Natural killer cell treated with Interleukin-12 subunit alpha and Interleukin-12 subunit beta and Interleukin-15 and Interleukin-18, amount 100 ng/mL, for 72 hours (primary cell): Measurements from ENCODE around the gene TMEM62. TPM values are rescaled to one million over a fixed set of nuclear protein-coding genes. Genes with fewer than 3 reads are reported as not detected.
A peak's percentile ranks its signal among the peaks of the same experiment; 100 is the strongest.

Experiments
- ATAC-seq, 2 donors: fragments of 150-1000 bp; cut with Tn5 transposase in 1 of 2; sonication (Bioruptor Pico), chemical (Tn5 transposase) in 1 of 2; 2 replicates each; pipeline ENCODE4 v1.10.0; 2021
- DNase-seq: peaks from one replicate; pipeline ENCODE4 v3.0.0; 2022; ENCODE audit warnings: low spot score
- H3K27ac Mint-ChIP-seq, 2 donors: 1 replicate in 1 of 2; 2 replicates in 1 of 2; pipeline ENCODE4 v1.8.0; 2022; ENCODE audit warnings: mixed read lengths in 2 of 2, mild to moderate bottlenecking in 1 of 2, moderate library complexity in 1 of 2
- H3K27me3 Mint-ChIP-seq, 2 donors: 1 replicate in 1 of 2; 2 replicates in 1 of 2; pipeline ENCODE4 v1.8.0; 2022; ENCODE audit warnings: mixed read lengths in 2 of 2
- H3K36me3 Mint-ChIP-seq: one replicate; pipeline ENCODE4 v1.8.0; 2022; ENCODE audit warnings: mixed read lengths
- H3K4me1 Mint-ChIP-seq, 2 donors: 1 replicate in 1 of 2; 2 replicates in 1 of 2; pipeline ENCODE4 v1.8.0; 2022; ENCODE audit warnings: low read depth in 2 of 2, mixed read lengths in 2 of 2, mild to moderate bottlenecking in 1 of 2
- H3K4me3 Mint-ChIP-seq: one replicate; pipeline ENCODE4 v1.8.0; 2022; ENCODE audit warnings: mixed read lengths
- H3K9me3 Mint-ChIP-seq: 2 replicates; pipeline ENCODE4 v1.8.0; 2022; ENCODE audit warnings: mixed read lengths
- total RNA-seq, 2 donors: library from RNA; stranded (reverse); gene quantifications; one replicate each; pipeline ENCODE4 v1.2.3, GENCODE V29; 2022

The TMEM62 gene
- total RNA-seq, result 10 to 100 TPM; 25.5 to 40.3 TPM

GRCh38 chr15:43133430-43134156 lies at the start of gene TMEM62:
TSS of gene TMEM62 (plus strand) at chr15:43133586. CDS start at chr15:43133803, 217 bp downstream.
- H3K27me3 Mint-ChIP-seq, result peaks cover 0 to 7% of the 10 kb centered on the region in 2 donors
- peak within 1 kb of the TSS; percentile 92 to 96 for H3K27ac Mint-ChIP-seq
- DNase-seq (peak; percentile 87), ATAC-seq (peak; percentile 97)
- H3K36me3 Mint-ChIP-seq, result no peaks in the 10 kb centered on the region
- peaks cover 17 to 19% of the 10 kb centered on the region in 2 donors for H3K4me1 Mint-ChIP-seq
- peaks cover 3% of the 10 kb centered on the region for H3K9me3 Mint-ChIP-seq
- H3K4me3 Mint-ChIP-seq, result peak within 1 kb of the TSS; percentile 97

- no peaks in the 10 kb centered on the region for H3K27me3 Mint-ChIP-seq
- DNase-seq, result no peak
- H3K36me3 Mint-ChIP-seq, result peaks cover 16% of the 10 kb centered on the region
- H3K4me1 Mint-ChIP-seq, result peaks cover 21 to 24% of the 10 kb centered on the region in 2 donors
- ATAC-seq, result no peak
- peak overlapping the region in 1 of 2 donors; percentile 10 for H3K27ac Mint-ChIP-seq
- H3K4me3 Mint-ChIP-seq, result no peak overlapping the region
- H3K9me3 Mint-ChIP-seq, result no peaks in the 10 kb centered on the region
Observed at GRCh38 chr15:43085921-43086320, 47.5 kb upstream of the TMEM62 start.

- Mint-ChIP-seq H3K27me3 (no peaks in the 10 kb centered on the region), H3K4me3 (no peak overlapping the region), H3K9me3 (no peaks in the 10 kb centered on the region), H3K4me1 (peaks cover 21 to 24% of the 10 kb centered on the region in 2 donors), H3K36me3 (peaks cover 16% of the 10 kb centered on the region), H3K27ac (peak overlapping the region in 1 of 2 donors; percentile 10)
- no peak for ATAC-seq
- DNase-seq, result no peak
Observed at GRCh38 chr15:43086551-43086950, 46.8 kb upstream of the TMEM62 start.

DNA sequence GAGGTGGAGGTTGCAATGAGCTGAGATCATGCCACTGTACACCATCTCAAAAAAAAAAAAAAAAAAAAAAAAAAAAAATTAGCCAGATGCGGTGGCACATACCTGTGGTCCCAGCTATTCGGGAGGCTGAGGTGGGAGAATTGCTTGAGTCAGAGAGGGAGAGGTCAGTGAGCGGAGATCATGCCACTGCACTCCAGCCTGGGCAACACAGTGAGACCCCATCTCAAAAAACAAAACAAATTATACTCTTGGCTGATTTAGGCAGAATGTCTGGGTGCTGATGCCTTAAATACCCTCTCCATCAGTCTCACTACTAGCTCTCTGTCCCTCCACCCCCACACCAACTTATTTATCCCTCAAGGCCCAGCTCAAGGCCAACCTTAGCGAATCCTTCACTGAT lies 41.5 kb upstream of the TMEM62 start:
- Mint-ChIP-seq H3K4me1 (peaks cover 34 to 38% of the 10 kb centered on the region in 2 donors), H3K36me3 (peaks cover 5% of the 10 kb centered on the region), H3K27ac (no peak overlapping the region), H3K27me3 (no peaks in the 10 kb centered on the region), H3K9me3 (no peaks in the 10 kb centered on the region), H3K4me3 (no peak overlapping the region)
- DNase-seq (no peak), ATAC-seq (no peak)

- ATAC-seq (no peak), DNase-seq (no peak)
- peaks cover 37 to 46% of the 10 kb centered on the region in 2 donors for H3K4me1 Mint-ChIP-seq
- no peaks in the 10 kb centered on the region for H3K9me3 Mint-ChIP-seq
- H3K27me3 Mint-ChIP-seq, result no peaks in the 10 kb centered on the region
- no peak overlapping the region for H3K27ac Mint-ChIP-seq
- H3K4me3 Mint-ChIP-seq, result no peak overlapping the region
- peaks cover 13% of the 10 kb centered on the region for H3K36me3 Mint-ChIP-seq
Observed at GRCh38 chr15:43093026-43093425, 40.4 kb upstream of the TMEM62 start.

- no peaks in the 10 kb centered on the region for H3K27me3 Mint-ChIP-seq
- H3K36me3 Mint-ChIP-seq, result peaks cover 13% of the 10 kb centered on the region
- H3K4me1 Mint-ChIP-seq, result peaks cover 35 to 51% of the 10 kb centered on the region in 2 donors
- ATAC-seq (no peak), DNase-seq (no peak)
- peak overlapping the region in 1 of 2 donors; percentile 38 for H3K27ac Mint-ChIP-seq
- H3K4me3 Mint-ChIP-seq, result no peak overlapping the region
- no peaks in the 10 kb centered on the region for H3K9me3 Mint-ChIP-seq
Observed at GRCh38 chr15:43094416-43095030, 38.9 kb upstream of the TMEM62 start.

GRCh38 chr15:43095243-43095642 lies 38.1 kb upstream of the TMEM62 start:
- ATAC-seq, result no peak
- DNase-seq, result no peak
- peak overlapping the region in 1 of 2 donors; percentile 18 for H3K27ac Mint-ChIP-seq

DNA sequence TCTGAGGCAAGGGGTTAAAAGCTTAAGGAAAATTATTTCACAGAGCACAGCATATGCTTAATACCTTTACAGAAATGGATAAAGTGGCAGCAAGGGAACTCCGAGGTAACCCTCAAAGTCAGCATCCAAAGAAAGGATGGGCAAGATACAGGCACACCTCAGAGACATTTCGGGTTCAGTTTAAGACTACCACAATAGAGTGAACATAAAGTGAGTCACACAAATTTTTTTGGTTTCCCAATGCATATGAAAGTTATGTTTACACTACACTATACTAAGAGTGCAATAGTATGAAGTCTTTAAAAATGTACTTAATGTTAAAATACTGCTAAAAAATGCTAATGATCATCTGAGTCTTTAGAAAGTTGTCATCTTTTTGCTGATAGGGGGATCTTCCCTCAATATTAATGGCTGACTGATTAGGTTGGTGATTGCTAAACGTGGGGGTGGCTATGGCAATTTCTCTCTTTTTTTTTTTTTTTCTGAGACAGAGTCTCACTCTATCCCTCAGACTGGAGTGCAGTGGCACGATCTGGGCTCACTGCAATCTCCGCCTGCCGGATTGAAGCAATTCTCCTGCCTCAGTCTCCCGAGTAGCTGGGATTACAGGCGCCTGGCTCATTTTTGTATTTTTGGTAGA lies 37.6 kb upstream of the TMEM62 start:
- Mint-ChIP-seq H3K36me3 (peaks cover 20% of the 10 kb centered on the region), H3K27me3 (no peaks in the 10 kb centered on the region), H3K4me1 (peaks cover 37 to 58% of the 10 kb centered on the region in 2 donors), H3K4me3 (no peak overlapping the region), H3K27ac (no peak overlapping the region), H3K9me3 (no peaks in the 10 kb centered on the region)
- DNase-seq (no peak), ATAC-seq (no peak)

More at GRCh38 chr15:43095243-43095642, 38.1 kb upstream of the TMEM62 start:
- no peaks in the 10 kb centered on the region for H3K9me3 Mint-ChIP-seq
- H3K4me1 Mint-ChIP-seq, result peaks cover 34 to 52% of the 10 kb centered on the region in 2 donors
- H3K27me3 Mint-ChIP-seq, result no peaks in the 10 kb centered on the region
- peaks cover 16% of the 10 kb centered on the region for H3K36me3 Mint-ChIP-seq
- no peak overlapping the region for H3K4me3 Mint-ChIP-seq

DNA sequence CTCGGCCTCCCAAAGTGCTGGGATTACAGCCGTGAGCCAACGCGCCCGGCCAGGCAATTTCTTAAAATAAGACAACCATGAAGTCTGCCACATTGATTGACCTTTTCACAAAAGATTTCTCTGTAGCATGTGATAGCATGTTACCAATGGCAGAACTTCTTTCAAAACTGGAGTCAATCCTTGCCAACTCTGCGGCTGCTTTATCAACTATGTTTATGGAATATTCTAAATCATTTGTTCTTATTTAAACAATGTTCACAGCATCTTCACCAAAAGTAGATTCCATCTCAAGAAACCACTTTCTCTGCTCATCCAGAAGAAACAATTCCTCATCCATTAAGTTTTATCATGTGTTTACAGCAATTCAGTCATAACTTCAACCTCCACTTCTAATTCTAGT lies 37.0 kb upstream of the TMEM62 start:
- no peak overlapping the region for H3K4me3 Mint-ChIP-seq
- H3K36me3 Mint-ChIP-seq, result peaks cover 25% of the 10 kb centered on the region
- H3K4me1 Mint-ChIP-seq, result peaks cover 43 to 64% of the 10 kb centered on the region in 2 donors
- no peak overlapping the region for H3K27ac Mint-ChIP-seq
- no peak for DNase-seq
- H3K27me3 Mint-ChIP-seq, result no peaks in the 10 kb centered on the region
- no peaks in the 10 kb centered on the region for H3K9me3 Mint-ChIP-seq
- no peak for ATAC-seq

DNA sequence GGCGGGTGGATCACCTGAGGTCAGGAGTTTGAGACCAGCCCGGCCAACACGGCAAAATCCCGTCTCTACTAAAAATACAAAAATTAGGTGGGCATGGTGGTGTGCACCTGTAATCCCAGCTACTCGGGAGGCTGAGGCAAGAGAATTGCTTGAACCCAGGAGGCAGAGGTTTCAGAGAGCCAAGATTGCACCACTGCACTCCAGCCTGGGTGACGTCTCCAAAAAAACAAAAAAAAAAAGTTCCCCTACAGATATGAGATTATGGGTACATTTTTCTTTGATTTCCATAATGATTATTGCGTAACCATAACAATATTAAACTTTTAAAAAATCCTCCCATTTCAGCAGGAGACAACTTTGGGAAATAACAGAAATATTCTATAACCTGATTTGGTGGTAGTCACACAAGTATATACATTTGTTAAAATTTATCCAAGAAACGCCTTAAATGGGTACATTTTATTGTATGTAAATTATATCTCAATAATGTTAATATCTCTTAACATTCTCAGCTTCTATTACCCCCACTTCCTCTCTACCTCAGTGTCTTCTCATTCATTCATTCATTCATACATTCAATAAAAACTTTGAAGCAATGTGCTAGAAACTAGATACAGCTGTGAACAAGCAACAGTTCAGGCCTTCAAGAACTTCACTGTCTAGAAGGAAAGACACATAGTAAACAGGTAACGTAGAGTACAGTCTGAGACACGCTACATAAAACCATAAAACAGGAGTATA lies 34.1 kb upstream of the TMEM62 start:
- H3K9me3 Mint-ChIP-seq, result no peaks in the 10 kb centered on the region
- ATAC-seq, result no peak
- H3K4me1 Mint-ChIP-seq, result peaks cover 61 to 80% of the 10 kb centered on the region in 2 donors
- no peak overlapping the region for H3K4me3 Mint-ChIP-seq
- no peak for DNase-seq
- H3K27me3 Mint-ChIP-seq, result no peaks in the 10 kb centered on the region
- peaks cover 39% of the 10 kb centered on the region for H3K36me3 Mint-ChIP-seq
- H3K27ac Mint-ChIP-seq, result no peak overlapping the region

GRCh38 chr15:43100971-43101370 lies 32.4 kb upstream of the TMEM62 start:
- H3K9me3 Mint-ChIP-seq, result no peaks in the 10 kb centered on the region
- peak overlapping the region in 1 of 2 donors; percentile 61 for H3K27ac Mint-ChIP-seq
- ATAC-seq (no peak), DNase-seq (no peak)
- H3K36me3 Mint-ChIP-seq, result peaks cover 45% of the 10 kb centered on the region
- H3K4me3 Mint-ChIP-seq, result no peak overlapping the region
- H3K4me1 Mint-ChIP-seq, result peaks cover 61 to 73% of the 10 kb centered on the region in 2 donors
- H3K27me3 Mint-ChIP-seq, result no peaks in the 10 kb centered on the region

DNA sequence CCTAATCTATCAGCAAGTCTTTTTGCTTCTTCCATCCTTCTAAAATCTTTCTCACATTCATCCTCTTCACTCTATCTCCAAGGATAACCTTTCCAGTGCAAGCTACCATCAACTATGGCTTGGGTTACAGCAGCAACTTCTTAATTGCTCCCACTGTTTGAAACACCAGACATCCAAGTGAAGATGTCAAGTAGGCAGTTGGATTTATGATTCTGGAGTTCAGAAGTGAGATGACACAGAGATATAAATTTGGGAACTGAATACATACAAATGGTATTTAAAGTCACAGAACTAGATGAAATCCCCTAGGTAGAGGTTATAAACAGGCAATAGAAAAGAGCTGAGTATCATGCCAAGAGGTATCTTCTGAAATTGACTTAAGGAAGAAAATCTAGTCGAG lies 31.2 kb upstream of the TMEM62 start:
- Mint-ChIP-seq H3K4me3 (no peak overlapping the region), H3K36me3 (peaks cover 40% of the 10 kb centered on the region), H3K27ac (no peak overlapping the region), H3K9me3 (no peaks in the 10 kb centered on the region), H3K27me3 (no peaks in the 10 kb centered on the region), H3K4me1 (peaks cover 63 to 71% of the 10 kb centered on the region in 2 donors)
- ATAC-seq, result no peak
- DNase-seq, result no peak

DNA sequence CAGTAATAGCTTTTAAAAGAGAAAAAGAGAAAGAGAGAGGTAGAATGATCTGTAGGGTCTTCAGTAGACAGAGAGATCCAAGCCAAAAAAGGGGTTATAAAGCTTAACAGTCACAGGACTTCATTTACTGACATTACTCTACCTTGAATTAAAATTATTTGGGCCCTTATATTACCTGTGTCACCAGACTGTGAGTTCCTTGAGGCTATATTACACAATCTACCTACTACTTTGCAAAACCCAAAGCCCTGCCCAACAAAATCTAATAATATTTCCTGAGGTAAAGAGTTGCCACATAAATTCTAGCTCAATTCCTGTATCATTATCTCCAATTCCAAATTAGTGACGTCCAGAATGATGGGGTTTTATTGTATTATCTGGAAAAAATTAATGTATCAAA lies 29.5 kb upstream of the TMEM62 start:
- H3K4me1 Mint-ChIP-seq, result peaks cover 59 to 65% of the 10 kb centered on the region in 2 donors
- ATAC-seq, result no peak

More for the DNA sequence above, 29.5 kb upstream of the TMEM62 start:
- H3K9me3 Mint-ChIP-seq, result no peaks in the 10 kb centered on the region
- no peak for DNase-seq
- H3K4me3 Mint-ChIP-seq, result peak overlapping the region; percentile 75
- H3K27ac Mint-ChIP-seq, result peak overlapping the region; percentile 60 to 100
- H3K27me3 Mint-ChIP-seq, result peaks cover 0 to 4% of the 10 kb centered on the region in 2 donors
- peaks cover 33% of the 10 kb centered on the region for H3K36me3 Mint-ChIP-seq
